Keratinocyte (primary cell): ENCODE results near the gene PCSK6. TPM values are rescaled to one million over a fixed set of nuclear protein-coding genes. Genes with fewer than 3 reads are reported as not detected.

Experiments used
- DNase-seq: peaks from one replicate; pipeline ENCODE4 v3.0.0-alpha.2; 2011; ENCODE audit warnings: low read depth, missing footprints, low spot score
- FAIRE-seq: peaks from 2 replicates; lab custom pipeline; 2011; peaks lifted over from hg19 to GRCh38; lab: Jason Lieb, UNC
- H2AFZ ChIP-seq: 2 replicates; pipeline ENCODE4 v1.6.0; 2012; ENCODE audit warnings: low read length, control low read depth, inconsistent platforms; ENCODE audit not compliant: control insufficient read depth
- H3K27ac ChIP-seq: 2 replicates; pipeline ENCODE4 v1.5.1; 2011; ENCODE audit warnings: low read length; ENCODE audit not compliant: control insufficient read depth, insufficient read depth
- H3K27me3 ChIP-seq: 3 replicates; pipeline ENCODE4 v1.6.0; 2011; ENCODE audit warnings: low read length; ENCODE audit not compliant: control insufficient read depth, insufficient read depth; ENCODE audit errors: extremely low read depth
- H3K36me3 ChIP-seq, 2 experiments: 2 replicates in 1 of 2; 3 replicates in 1 of 2; pipeline ENCODE4 v1.5.1; 2011; ENCODE audit warnings: low read length in 2 of 2, mild to moderate bottlenecking in 1 of 2; ENCODE audit not compliant: control insufficient read depth in 2 of 2, insufficient read depth in 2 of 2; ENCODE audit errors: extremely low read depth in 1 of 2
- H3K4me1 ChIP-seq: 3 replicates; pipeline ENCODE4 v1.5.1; 2011; ENCODE audit warnings: low read length; ENCODE audit not compliant: control insufficient read depth, insufficient read depth; ENCODE audit errors: extremely low read depth
- H3K4me2 ChIP-seq: 3 replicates; pipeline ENCODE4 v1.6.0; 2011; ENCODE audit warnings: low read depth, low read length; ENCODE audit not compliant: control insufficient read depth, insufficient read depth; ENCODE audit errors: extremely low read depth
- H3K4me3 ChIP-seq, 3 experiments: fragments of 200-600 bp in 1 of 3; sonication (generic) in 1 of 3; 2 replicates in 2 of 3; 3 replicates in 1 of 3; pipeline ENCODE4 v1.5.1; 2011 to 2016; ENCODE audit warnings: low read length in 3 of 3, mild to moderate bottlenecking in 3 of 3, control low read depth in 2 of 3, inconsistent platforms in 1 of 3, low read depth in 1 of 3, mixed read lengths in 1 of 3, mixed run types in 1 of 3, moderate library complexity in 1 of 3; ENCODE audit not compliant: control insufficient read depth in 2 of 3, insufficient read depth in 2 of 3; ENCODE audit errors: extremely low read depth in 1 of 3
- H3K79me2 ChIP-seq: 2 replicates; pipeline ENCODE4 v1.6.0; 2012; ENCODE audit warnings: low read length; ENCODE audit not compliant: control insufficient read depth, insufficient read depth
- H3K9ac ChIP-seq: 3 replicates; pipeline ENCODE4 v1.6.0; 2011; ENCODE audit warnings: low read length; ENCODE audit not compliant: control insufficient read depth, insufficient read depth; ENCODE audit errors: extremely low read depth
- H3K9me1 ChIP-seq: 3 replicates; pipeline ENCODE4 v1.6.0; 2011; ENCODE audit warnings: low read length; ENCODE audit not compliant: control insufficient read depth, insufficient read depth; ENCODE audit errors: extremely low read depth
- H3K9me3 ChIP-seq: 2 replicates; pipeline ENCODE4 v1.5.1; 2012; ENCODE audit warnings: low read depth, low read length; ENCODE audit not compliant: control insufficient read depth
- H4K20me1 ChIP-seq: 3 replicates; pipeline ENCODE4 v1.6.0; 2011; ENCODE audit warnings: low read length; ENCODE audit not compliant: control insufficient read depth, insufficient read depth; ENCODE audit errors: extremely low read depth
- CTCF ChIP-seq, 3 experiments: IDR thresholded peaks in 1 of 3; conservative IDR thresholded peaks in 1 of 3; optimal IDR thresholded peaks in 1 of 3; 2 replicates in 2 of 3; 3 replicates in 1 of 3; pipeline versions ENCODE3 to v1.5.1; 2011; ENCODE audit warnings: low read length in 3 of 3, mild to moderate bottlenecking in 3 of 3, moderate library complexity in 2 of 3, control low read depth in 1 of 3, inconsistent platforms in 1 of 3; ENCODE audit not compliant: insufficient read depth in 2 of 3; ENCODE audit errors: extremely low read depth in 1 of 3
- EZH2 ChIP-seq: IDR thresholded peaks from one replicate; pipeline ENCODE4 v1.6.1; 2012; ENCODE audit warnings: inconsistent platforms, mild to moderate bottlenecking, low read length, moderate library complexity
- dilution Hi-C: fragments of 300-500 bp; cut with MboI; formaldehyde crosslinking; loops from one replicate; pipeline ENCODE4 v1.7.0; 2020; ENCODE audit warnings: low sequenced_read_pairs; ENCODE audit not compliant: extremely low pct_ligation_motif_present
- polyA plus RNA-seq, 5 experiments: library from polyadenylated mRNA; depleted of rRNA in 3 of 5; stranded (reverse) in 3 of 5; stranded (forward) in 1 of 5; unstranded in 1 of 5; fragments of >200 nt; gene quantifications; 1 replicate in 1 of 5; 2 replicates in 3 of 5; 3 replicates in 1 of 5; pipeline versions ENCODE4 v1.2.1 to v1.2.3, GENCODE V29; 2011 to 2012; ENCODE audit warnings: missing spikeins in 2 of 5, low read depth in 1 of 5, low replicate concordance in 1 of 5

The PCSK6 gene
- polyA plus RNA-seq, 1 donor (not counting 4 experiments of a cell fraction or from before 2014, with no cell fraction given), result 3.1 TPM

GRCh38 chr15:101327147-101327740 is 162.3 kb downstream of the PCSK6 start:
- H3K27me3 ChIP-seq, result no peaks in the 10 kb centered on the region
- dilution Hi-C loops, result no loop called here

DNA sequence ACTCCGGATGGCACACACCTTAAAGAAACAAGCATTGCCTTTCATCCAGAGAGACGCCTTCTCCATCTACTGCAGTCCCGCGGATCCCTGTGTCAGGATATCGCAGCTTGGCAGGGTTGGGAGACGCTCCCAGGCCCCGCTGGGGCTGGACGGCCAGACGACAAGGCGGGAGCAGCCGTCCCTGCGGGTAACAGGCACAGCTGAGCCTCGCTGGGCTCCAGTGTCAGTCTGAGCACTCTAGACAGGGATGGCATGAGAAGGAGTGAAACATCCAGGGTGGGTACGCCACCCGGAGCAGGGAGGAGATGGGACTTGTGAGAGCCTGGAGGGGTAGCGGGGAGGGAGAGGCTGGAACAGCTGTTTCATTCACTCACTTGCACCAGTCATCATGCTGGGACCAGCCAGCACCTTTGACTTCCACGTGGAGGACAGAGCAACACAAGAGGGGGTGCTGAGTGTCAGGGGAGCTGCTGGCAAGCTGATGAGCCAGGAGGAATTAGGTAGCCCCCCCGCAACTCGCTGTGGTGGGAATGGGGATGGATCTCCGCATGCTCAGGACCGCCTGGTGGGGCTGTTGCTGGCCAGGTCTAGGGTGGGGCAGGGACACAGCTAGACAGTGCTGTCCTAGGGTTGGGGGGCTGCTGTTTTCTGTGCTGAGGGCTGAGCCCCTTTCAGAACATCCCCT is 162.9 kb downstream of the PCSK6 start:
- Histone ChIP-seq H3K9ac (no peak overlapping the region), H2AFZ (no peak overlapping the region), H4K20me1 (no peaks in the 10 kb centered on the region), H3K9me1 (no peaks in the 10 kb centered on the region), H3K4me2 (no peak overlapping the region), H3K4me3 (no peak overlapping the region), H3K9me3 (no peaks in the 10 kb centered on the region), H3K79me2 (no peaks in the 10 kb centered on the region), H3K27ac (no peak overlapping the region), H3K4me1 (no peaks in the 10 kb centered on the region), H3K36me3 (peaks cover 0 to 3% of the 10 kb centered on the region in 2 experiments), H3K27me3 (no peaks in the 10 kb centered on the region)
- no peak for FAIRE-seq
- dilution Hi-C loops, result no loop called here
- TF ChIP-seq CTCF (optimal IDR thresholded peaks at IDR 0.05 in 1 of 3, IDR thresholded peaks at IDR 0.05 in 1 of 3, conservative IDR thresholded peaks at IDR 0.05 in 1 of 3; ENCODE audit: extremely low read depth in 1 of 3, insufficient read depth in 2 of 3, low read length in 3 of 3) (no peak), EZH2 (no peak)
- DNase-seq, result no peak

More at GRCh38 chr15:101327147-101327740, 162.3 kb downstream of the PCSK6 start:
- no peaks in the 10 kb centered on the region for H3K9me3 ChIP-seq
- H3K9ac ChIP-seq, result no peak overlapping the region
- H3K4me2 ChIP-seq, result no peak overlapping the region
- FAIRE-seq (no peak), DNase-seq (no peak)
- H3K4me1 ChIP-seq, result no peaks in the 10 kb centered on the region
- no peak overlapping the region for H3K4me3 ChIP-seq
- TF ChIP-seq EZH2 (no peak), CTCF (optimal IDR thresholded peaks at IDR 0.05 in 1 of 3, IDR thresholded peaks at IDR 0.05 in 1 of 3, conservative IDR thresholded peaks at IDR 0.05 in 1 of 3; ENCODE audit: extremely low read depth in 1 of 3, insufficient read depth in 2 of 3, low read length in 3 of 3) (no peak)
- H3K36me3 ChIP-seq, result peaks cover 0 to 3% of the 10 kb centered on the region in 2 experiments
- no peaks in the 10 kb centered on the region for H4K20me1 ChIP-seq
- no peaks in the 10 kb centered on the region for H3K79me2 ChIP-seq
- no peak overlapping the region for H2AFZ ChIP-seq
- H3K9me1 ChIP-seq, result no peaks in the 10 kb centered on the region
- H3K27ac ChIP-seq, result no peak overlapping the region
